ENCODE measurements around the gene EIF4A3.
"Not testable (repeated sequence)": the region's sequence is repeated elsewhere in the genome, so short reads cannot be mapped to it uniquely, and the experiment has no call there.

Gene EIF4A3

DNA sequence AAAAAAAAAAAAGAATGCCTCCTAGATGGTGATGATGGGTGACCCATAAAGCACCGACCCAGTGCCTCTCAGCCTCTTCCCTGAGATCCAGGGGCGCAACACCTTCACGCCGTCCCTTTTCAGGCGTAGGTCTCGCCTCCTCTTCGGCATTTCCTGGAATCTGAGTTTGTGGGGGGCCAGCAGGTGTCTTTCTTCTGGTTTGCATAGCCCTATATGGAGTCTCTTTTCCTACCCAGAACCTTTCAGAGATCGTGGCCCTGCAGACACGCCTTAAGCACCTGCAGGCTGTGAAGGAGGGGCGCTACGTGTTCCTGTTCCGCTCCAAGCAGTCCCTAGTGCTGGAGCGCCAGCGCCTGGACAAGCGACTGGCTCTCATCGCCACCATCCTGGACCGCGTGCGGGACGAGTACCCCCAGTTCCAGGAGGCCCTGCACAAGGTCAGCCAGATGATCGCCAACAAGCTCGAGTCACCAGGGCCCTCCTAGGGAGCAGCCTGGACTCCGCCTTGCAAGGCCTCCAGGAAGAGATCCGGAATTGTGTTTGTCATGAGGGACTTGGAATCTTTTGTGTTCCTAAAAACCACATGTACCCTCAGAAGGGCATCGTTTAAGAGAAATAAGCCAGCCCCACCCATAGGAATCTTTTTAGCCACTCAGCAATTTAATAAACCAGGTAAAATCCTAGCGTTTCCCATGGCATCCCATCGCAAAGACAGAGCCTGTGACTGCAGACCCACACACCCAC lies 47.5 kb downstream of the EIF4A3 start:
- H3K4me3 ChIP-seq (ENCODE audit: low read length), result no peak overlapping the region
- no peak for TF ChIP-seq ZNF274 (IDR thresholded peaks at IDR 0.05; ENCODE audit: low read depth, low read length)

DNA sequence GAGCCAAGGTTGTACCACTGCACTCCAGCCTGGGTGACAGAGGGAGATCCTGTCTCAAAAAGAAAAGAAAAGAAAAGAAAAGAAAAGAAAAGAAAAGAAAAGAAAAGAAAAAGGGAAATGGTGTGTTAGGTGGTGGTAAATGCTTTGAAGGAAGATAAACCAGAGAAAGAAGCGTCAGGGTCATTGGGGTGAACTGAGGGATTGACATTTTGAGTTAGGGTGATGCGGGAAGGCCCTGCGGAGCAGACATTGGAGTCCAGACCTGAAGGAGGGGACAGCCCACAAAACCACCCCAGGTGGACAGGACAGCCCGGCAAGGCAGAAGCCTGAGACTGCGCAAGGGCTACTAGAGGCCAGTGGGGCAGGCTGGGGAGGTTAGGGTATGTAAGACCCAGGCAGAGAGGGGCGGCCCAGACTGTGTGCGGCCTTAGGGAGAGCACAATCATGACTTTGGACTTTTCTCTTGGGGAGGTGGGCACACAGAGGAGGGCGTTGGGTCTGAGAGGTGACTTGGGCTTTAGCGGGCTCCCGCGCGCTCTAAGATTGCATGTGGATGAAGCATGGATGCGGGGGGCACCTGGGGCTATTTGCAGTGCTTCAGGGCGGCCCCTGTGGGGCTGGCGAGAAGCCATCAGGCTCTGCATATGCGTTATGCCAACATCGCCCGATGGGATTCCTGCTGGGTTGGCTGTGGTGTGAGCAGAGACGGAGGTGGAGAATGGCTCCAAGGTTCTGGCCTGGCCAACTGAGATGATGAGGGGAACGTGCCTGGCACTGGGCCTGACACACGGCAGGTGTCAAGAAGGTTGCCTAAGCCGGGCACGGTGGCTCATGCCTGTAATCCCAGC lies 48.9 kb downstream of the EIF4A3 start:
- TF ChIP-seq ZNF274 (IDR thresholded peaks at IDR 0.05; ENCODE audit: low read depth, low read length), result no peak
- no peak overlapping the region for H3K4me3 ChIP-seq (ENCODE audit: low read length)

GRCh38 chr17:80097127-80097621 lies 49.8 kb downstream of the EIF4A3 start:
- TF ChIP-seq ZNF274 (IDR thresholded peaks at IDR 0.05; ENCODE audit: low read depth, low read length), result no peak
- H3K4me3 ChIP-seq (ENCODE audit: low read length), result no peak overlapping the region

DNA sequence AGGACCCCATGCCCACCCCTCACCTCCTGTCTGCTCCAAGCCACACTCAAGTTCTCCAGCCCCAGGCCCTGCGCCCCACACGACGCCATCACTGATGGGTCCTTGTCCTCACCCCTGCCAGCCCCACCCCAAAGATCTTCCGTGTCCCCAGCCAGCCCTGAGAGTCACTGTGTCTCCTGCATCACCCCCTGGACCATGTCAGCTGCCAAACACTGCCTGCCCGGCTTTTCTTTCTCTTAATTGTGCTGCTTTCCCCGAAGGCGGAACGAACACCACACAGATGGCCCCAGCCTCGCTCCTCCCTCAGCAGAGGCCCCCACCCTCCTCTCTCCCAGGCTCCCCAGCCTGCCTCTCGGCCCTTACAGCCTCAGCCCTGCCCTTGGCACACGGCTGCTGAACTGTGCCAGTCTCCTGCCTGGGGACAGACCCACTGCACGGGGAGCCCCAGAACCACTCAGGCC lies 50.3 kb downstream of the EIF4A3 start:
- no peak for TF ChIP-seq ZNF274 (IDR thresholded peaks at IDR 0.05; ENCODE audit: low read depth, low read length)
- H3K4me3 ChIP-seq (ENCODE audit: low read length), result no peak overlapping the region

- H3K4me3 ChIP-seq (ENCODE audit: low read length), result no peak overlapping the region
- no peak for TF ChIP-seq ZNF274 (IDR thresholded peaks at IDR 0.05; ENCODE audit: low read depth, low read length)
Measured at GRCh38 chr17:80095844-80096475, 51.0 kb downstream of the EIF4A3 start.

GRCh38 chr17:80095038-80095843 lies 51.7 kb downstream of the EIF4A3 start:
- TF ChIP-seq ZNF274 (IDR thresholded peaks at IDR 0.05; ENCODE audit: low read depth, low read length), result no peak
- H3K4me3 ChIP-seq (ENCODE audit: low read length), result no peak overlapping the region

DNA sequence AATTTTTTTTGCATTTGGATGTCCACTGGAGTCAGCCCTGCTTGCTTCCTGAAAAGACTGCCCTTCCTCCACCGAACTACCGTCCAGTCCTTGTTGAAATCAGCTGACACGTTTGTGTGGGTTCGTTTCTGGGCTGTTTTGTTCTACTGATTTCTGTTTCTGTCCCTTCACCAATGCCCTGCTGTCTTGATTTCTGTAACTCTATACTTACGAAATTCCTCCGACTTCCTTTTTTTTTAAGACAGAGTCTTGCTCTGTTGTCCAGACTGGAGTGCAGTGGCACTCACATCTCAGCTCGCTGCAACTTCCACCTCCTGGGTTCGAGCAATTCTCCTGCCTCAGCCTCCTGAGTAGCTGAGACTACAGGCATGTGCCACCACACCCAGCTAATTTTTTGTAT lies 54.0 kb downstream of the EIF4A3 start:
- no peak overlapping the region for H3K4me3 ChIP-seq (ENCODE audit: low read length)
- TF ChIP-seq ZNF274 (IDR thresholded peaks at IDR 0.05; ENCODE audit: low read depth, low read length), result no peak

DNA sequence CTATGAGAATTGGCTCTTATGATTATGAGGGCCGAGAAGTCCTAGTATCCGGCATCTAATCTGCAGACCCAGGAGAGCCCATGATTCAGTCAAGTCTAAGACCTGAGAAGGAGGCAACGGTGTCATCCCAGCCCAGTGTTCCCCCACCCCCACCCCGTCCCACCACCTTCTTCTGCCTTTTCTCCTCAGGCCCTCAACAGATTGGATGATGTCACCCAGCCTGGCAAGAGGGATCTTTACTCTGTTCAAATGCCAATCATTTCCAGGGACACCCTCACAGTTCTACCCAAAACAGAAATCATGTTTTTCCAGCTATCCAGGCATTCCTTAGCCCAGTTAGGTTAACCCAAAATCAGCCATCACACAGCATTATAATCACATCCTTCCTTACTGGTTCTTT lies 55.6 kb downstream of the EIF4A3 start:
- no peak overlapping the region for H3K4me3 ChIP-seq (ENCODE audit: low read length)
- no peak for TF ChIP-seq ZNF274 (IDR thresholded peaks at IDR 0.05; ENCODE audit: low read depth, low read length)

DNA sequence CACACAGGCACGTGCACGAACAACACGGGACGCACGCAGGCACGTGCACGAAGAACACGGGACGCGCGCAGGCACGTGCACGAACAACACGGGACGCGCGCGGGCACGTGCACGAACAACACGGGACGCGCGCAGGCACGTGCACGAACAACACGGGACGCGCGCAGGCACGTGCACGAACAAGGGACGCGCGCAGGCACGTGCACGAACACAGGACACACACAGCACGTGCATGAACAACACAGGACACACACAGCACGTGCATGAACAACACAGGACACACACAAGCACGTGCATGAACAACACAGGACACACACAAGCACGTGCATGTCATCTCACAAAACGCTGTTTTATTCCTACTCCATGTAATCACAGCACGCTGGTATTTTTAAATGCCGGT lies 56.8 kb downstream of the EIF4A3 start:
- not testable (repeated sequence) for H3K4me3 ChIP-seq (ENCODE audit: low read length)

DNA sequence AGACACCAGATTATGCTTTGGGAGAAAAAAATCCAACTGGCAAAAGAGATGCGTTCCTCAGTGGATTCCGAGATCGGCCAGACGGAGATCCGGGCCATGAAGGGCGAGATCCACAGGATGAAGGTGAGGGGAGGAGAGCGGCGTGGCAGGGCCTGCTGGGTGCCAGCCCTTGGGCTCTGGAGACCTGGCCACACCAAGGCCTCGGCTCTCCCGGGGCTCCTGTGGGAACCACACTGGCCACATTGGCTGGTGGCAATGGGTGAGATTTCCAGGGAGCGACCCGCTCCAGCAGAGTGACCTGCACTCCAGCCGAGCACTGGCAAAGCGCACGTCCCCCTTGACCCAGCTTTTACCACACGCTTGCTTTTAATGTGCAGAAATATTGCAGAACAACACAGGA lies 57.2 kb downstream of the EIF4A3 start:
- TF ChIP-seq ZNF274 (IDR thresholded peaks at IDR 0.05; ENCODE audit: low read depth, low read length), result no peak
- no peak overlapping the region for H3K4me3 ChIP-seq (ENCODE audit: low read length)

GRCh38 chr17:80087346-80088265 lies 59.3 kb downstream of the EIF4A3 start:
- no peak overlapping the region for H3K4me3 ChIP-seq (ENCODE audit: low read length)
- TF ChIP-seq ZNF274 (IDR thresholded peaks at IDR 0.05; ENCODE audit: low read depth, low read length), result no peak

GRCh38 chr17:80086616-80087015 lies 60.3 kb downstream of the EIF4A3 start:
- no peak overlapping the region for H3K4me3 ChIP-seq (ENCODE audit: low read length)
- no peak for TF ChIP-seq ZNF274 (IDR thresholded peaks at IDR 0.05; ENCODE audit: low read depth, low read length)

GRCh38 chr17:80086081-80086480 lies 60.8 kb downstream of the EIF4A3 start:
- H3K4me3 ChIP-seq (ENCODE audit: low read length), result no peak overlapping the region
- no peak for TF ChIP-seq ZNF274 (IDR thresholded peaks at IDR 0.05; ENCODE audit: low read depth, low read length)
